ENCODE results near the gene C4orf50.

DNA sequence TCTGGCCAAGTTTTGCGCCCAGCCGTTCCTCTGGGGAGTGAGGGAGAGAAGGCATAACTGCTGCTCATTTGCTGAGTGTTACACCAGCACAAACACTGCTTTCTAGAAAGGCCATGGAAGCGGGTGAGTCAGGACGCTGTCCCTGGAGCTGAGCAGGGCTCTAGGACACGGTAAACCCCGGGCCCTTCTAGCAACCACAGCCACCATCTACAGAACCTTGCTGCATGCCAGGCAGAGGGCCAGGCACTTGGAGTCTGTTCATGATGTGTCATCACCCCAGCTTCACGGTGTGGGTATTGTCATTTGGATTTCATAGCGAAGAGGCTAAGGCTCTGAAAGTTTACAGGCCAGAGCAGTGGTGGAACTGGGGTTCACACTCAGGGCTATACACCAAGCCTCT is 31.8 kb upstream of the C4orf50 start:
- TF ChIP-seq, protein P1, sequence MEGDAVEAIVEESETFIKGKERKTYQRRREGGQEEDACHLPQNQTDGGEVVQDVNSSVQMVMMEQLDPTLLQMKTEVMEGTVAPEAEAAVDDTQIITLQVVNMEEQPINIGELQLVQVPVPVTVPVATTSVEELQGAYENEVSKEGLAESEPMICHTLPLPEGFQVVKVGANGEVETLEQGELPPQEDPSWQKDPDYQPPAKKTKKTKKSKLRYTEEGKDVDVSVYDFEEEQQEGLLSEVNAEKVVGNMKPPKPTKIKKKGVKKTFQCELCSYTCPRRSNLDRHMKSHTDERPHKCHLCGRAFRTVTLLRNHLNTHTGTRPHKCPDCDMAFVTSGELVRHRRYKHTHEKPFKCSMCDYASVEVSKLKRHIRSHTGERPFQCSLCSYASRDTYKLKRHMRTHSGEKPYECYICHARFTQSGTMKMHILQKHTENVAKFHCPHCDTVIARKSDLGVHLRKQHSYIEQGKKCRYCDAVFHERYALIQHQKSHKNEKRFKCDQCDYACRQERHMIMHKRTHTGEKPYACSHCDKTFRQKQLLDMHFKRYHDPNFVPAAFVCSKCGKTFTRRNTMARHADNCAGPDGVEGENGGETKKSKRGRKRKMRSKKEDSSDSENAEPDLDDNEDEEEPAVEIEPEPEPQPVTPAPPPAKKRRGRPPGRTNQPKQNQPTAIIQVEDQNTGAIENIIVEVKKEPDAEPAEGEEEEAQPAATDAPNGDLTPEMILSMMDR (IDR thresholded peaks at IDR 0.05; ENCODE audit: poor library complexity, severe bottlenecking), result no peak
- TF ChIP-seq TAF1 (IDR thresholded peaks at IDR 0.05; ENCODE audit: low read depth) (no peak), EZH2 (IDR thresholded peaks at IDR 0.05; ENCODE audit: borderline replicate concordance, insufficient read depth, low read length, poor library complexity, severe bottlenecking) (no peak), EP300 (conservative IDR thresholded peaks at IDR 0.05; ENCODE audit: poor library complexity, severe bottlenecking) (no peak), SMC3 (conservative IDR thresholded peaks at IDR 0.05; ENCODE audit: poor library complexity) (no peak)
